D721Med (cell line): Measurements from ENCODE around the gene TNNC2.
"Not testable (repeated sequence)": the region's sequence is repeated elsewhere in the genome, so short reads cannot be mapped to it uniquely, and the experiment has no call there.

Experiments used
- DNase-seq: peaks from one replicate; pipeline ENCODE4 v3.0.0; 2011; ENCODE audit warnings: low spot score; ENCODE audit not compliant: insufficient read length
- FAIRE-seq: peaks from 2 replicates; lab custom pipeline; 2011; peaks lifted over from hg19 to GRCh38; lab: Jason Lieb, UNC
- CTCF ChIP-seq: IDR thresholded peaks from 2 replicates; pipeline ENCODE4 v1.5.1; 2012; ENCODE audit warnings: mild to moderate bottlenecking, control low read depth; ENCODE audit not compliant: insufficient read depth; ENCODE audit errors: missing control alignments

The TNNC2 gene

GRCh38 chr20:45832619-45833018, 5.5 kb upstream of the TNNC2 start:
- TF ChIP-seq CTCF = no peak
- no peak for DNase-seq

GRCh38 chr20:45829673-45830106, 2.6 kb upstream of the TNNC2 start:
- not testable (repeated sequence) for DNase-seq, FAIRE-seq

More at GRCh38 chr20:45832619-45833018, 5.5 kb upstream of the TNNC2 start:
- FAIRE-seq = no peak

- no peak for FAIRE-seq
- no peak for DNase-seq
- no peak for TF ChIP-seq CTCF
Observed at GRCh38 chr20:45828589-45828988, 1.5 kb upstream of the TNNC2 start.

GRCh38 chr20:45827712-45828111, 600 bp upstream of the TNNC2 start:
- DNase-seq (no peak), FAIRE-seq (no peak)
- no peak for TF ChIP-seq CTCF

GRCh38 chr20:45826381-45827019, 612 bp downstream of the TNNC2 start:
- FAIRE-seq (no peak), DNase-seq (no peak)
- TF ChIP-seq CTCF = no peak

- peak; percentile 41 for TF ChIP-seq CTCF
- no peak for DNase-seq
- no peak for FAIRE-seq
Observed at GRCh38 chr20:45823949-45824835, 2.9 kb downstream of the TNNC2 start.

GRCh38 chr20:45822857-45823256, 4.3 kb downstream of the TNNC2 start:
- no peak for DNase-seq
- peak; percentile 6 for TF ChIP-seq CTCF
- FAIRE-seq = no peak
